AG04450 (cell line): ENCODE results near the gene PACSIN1. TPM values are rescaled to one million over a fixed set of nuclear protein-coding genes. Genes with fewer than 3 reads are reported as not detected.

Experiments used
- CTCF ChIA-PET: fragments of 300-600, 350-600 bp; formaldehyde crosslinking; extraction: SDS; loops from one replicate; lab custom pipeline; 2022; ENCODE audit warnings: antibody characterized with exemption, inconsistent platforms; lab: Charles Lee
- POLR2A ChIA-PET: fragments of 350-600 bp; formaldehyde crosslinking; extraction: SDS; loops from one replicate; lab custom pipeline; 2021; ENCODE audit warnings: antibody characterized with exemption, inconsistent platforms; lab: Yijun Ruan, JAX
- DNase-seq: peaks from one replicate; pipeline ENCODE4 v3.0.0-alpha.2; 2011; ENCODE audit warnings: low read depth, low spot score
- H3K27ac ChIP-seq: one replicate; pipeline ENCODE4 v1.5.1; 2012; ENCODE audit warnings: low read depth, low read length, control low read depth
- H3K27me3 ChIP-seq: one replicate; pipeline ENCODE4 v1.6.0; 2012; ENCODE audit warnings: low read length; ENCODE audit not compliant: control insufficient read depth, insufficient read depth
- H3K4me3 ChIP-seq: 2 replicates; pipeline ENCODE4 v1.5.1; 2011; ENCODE audit warnings: mild to moderate bottlenecking, low read depth, low read length, control low read depth
- H3K9me3 ChIP-seq: 2 replicates; pipeline ENCODE4 v1.5.1; 2012; ENCODE audit warnings: low read length; ENCODE audit not compliant: control insufficient read depth, insufficient read depth
- polyA plus RNA-seq: library from polyadenylated mRNA; depleted of rRNA; stranded (reverse); fragments of >200 nt; gene quantifications from 2 replicates; pipeline ENCODE4 v1.2.3, GENCODE V29; 2011
- TF ChIP-seq, protein P1 (sequence below): IDR thresholded peaks from 2 replicates; pipeline ENCODE4 v1.5.1; 2011; ENCODE audit warnings: low read depth, low read length, control low read depth, inconsistent platforms

Gene PACSIN1
- polyA plus RNA-seq, 1 experiment, result not detected

DNA sequence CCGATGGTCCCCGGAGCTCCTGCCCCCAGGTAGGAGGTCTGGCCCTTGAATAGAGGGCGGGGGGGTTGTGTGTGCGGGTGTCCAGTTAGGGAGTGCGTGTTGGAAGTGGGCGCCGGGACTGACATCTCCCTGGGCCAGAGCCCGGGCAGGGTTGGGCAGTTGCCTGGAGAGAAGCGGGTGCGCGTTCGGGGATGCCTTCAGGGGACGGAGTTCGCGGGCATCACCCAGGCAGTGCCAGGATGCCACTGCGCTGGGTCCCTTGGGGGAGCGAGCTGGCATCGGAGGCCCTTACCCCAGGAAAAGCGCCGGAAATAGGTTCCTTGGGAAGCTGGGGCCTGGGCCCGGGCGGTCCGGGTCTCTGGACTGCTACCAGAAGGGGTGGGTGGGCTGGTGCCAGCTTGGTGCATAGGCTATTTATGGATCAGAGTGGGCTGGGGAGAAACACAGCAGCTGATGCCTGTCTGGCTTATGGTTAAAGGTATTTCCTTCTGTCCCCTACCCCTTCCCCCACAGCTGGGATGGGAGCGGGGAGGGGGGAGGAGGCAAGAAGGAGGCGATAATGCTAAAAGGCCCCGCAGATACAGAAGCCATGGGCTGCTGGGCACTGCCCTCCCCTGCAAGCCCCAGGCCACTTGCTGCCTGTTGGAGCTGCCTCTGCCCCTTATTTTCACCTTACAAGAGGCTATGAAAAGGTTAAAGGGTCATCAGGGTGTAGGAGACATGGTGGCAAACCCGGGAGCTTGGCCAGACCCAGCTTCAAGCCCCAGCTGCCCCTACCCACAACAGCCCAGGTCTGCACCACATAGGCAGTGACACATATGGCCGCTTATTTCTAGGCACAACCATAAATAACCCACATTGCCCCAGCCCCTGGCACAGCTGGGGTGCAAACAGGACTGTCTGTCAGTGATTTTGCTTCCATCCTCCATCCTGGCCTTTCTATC, 638 bp downstream of the PACSIN1 start:
- Histone ChIP-seq H3K27me3 (peaks cover 10% of the 10 kb centered on the region), H3K9me3 (no peaks in the 10 kb centered on the region; the same call in 1 of the 2 replicates), H3K4me3 (no peak overlapping the region), H3K27ac (no peak overlapping the region)
- ChIA-PET CTCF (interaction anchor here (1.2 kb wide), 1 partner anchor 142 kb away, joined by 3 read pairs; no protein-coding TSS in a partner anchor), POLR2A (interaction anchor here (0.5 to 0.8 kb wide), 2 partner anchors 90 to 142 kb away, joined by 3 read pairs; partner anchors contain the start of gene SPDEF)
- no peak for DNase-seq
- TF ChIP-seq, protein P1, sequence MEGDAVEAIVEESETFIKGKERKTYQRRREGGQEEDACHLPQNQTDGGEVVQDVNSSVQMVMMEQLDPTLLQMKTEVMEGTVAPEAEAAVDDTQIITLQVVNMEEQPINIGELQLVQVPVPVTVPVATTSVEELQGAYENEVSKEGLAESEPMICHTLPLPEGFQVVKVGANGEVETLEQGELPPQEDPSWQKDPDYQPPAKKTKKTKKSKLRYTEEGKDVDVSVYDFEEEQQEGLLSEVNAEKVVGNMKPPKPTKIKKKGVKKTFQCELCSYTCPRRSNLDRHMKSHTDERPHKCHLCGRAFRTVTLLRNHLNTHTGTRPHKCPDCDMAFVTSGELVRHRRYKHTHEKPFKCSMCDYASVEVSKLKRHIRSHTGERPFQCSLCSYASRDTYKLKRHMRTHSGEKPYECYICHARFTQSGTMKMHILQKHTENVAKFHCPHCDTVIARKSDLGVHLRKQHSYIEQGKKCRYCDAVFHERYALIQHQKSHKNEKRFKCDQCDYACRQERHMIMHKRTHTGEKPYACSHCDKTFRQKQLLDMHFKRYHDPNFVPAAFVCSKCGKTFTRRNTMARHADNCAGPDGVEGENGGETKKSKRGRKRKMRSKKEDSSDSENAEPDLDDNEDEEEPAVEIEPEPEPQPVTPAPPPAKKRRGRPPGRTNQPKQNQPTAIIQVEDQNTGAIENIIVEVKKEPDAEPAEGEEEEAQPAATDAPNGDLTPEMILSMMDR, result no peak

DNA sequence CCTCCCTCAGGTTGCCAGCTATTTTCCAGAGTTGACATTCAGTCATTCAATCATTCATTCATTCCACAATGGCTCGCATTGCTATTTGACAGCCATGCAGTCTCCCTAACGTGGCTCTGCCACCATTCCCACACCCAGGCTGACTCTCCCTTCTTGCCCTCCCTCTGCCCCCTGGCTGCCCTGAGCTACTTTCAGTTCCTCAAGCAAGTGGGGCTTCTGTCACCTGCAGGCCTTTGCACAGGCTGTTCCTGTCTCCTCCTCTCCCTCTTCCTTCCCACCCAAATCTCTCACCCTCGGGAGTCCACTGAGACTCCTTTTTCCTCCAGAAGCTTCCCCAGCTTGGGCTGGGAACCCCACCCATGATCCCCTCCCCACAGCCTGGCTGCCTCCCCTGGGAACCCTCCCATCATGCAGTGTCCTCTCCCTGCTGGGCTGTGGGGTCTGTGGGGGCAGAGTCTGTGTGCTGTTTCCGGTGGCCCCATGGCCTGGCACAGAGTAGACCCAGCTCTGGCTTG, 2.6 kb downstream of the PACSIN1 start:
- Histone ChIP-seq H3K27ac (no peak overlapping the region), H3K9me3 (peaks cover 3% of the 10 kb centered on the region; the same call in 1 of the 2 replicates), H3K27me3 (peaks cover 13% of the 10 kb centered on the region), H3K4me3 (no peak overlapping the region)
- no peak for DNase-seq
- ChIA-PET POLR2A (no interaction called here), CTCF (no interaction called here)
- TF ChIP-seq, protein P1, result no peak

DNA sequence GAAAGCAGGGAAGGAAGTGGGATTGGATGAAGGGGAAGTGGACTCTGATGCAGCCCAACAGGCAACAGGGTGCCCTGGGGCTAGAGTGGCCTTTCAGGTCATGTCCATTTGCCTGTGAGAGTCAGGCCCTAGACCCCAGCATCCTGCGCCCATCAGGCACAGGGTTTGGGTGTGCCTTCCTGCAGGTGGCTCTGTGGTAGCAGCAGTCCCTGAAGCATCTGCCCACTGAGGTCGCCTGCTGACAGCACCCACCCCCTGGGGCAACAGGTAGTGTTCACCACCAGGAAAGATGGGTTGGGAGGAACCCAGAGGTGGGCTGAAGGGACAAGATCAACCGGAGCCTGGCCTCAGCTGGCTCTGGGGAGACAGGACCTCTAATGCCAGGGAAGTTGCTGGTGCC, 3.6 kb downstream of the PACSIN1 start:
- ChIA-PET CTCF (no interaction called here), POLR2A (no interaction called here)

DNA sequence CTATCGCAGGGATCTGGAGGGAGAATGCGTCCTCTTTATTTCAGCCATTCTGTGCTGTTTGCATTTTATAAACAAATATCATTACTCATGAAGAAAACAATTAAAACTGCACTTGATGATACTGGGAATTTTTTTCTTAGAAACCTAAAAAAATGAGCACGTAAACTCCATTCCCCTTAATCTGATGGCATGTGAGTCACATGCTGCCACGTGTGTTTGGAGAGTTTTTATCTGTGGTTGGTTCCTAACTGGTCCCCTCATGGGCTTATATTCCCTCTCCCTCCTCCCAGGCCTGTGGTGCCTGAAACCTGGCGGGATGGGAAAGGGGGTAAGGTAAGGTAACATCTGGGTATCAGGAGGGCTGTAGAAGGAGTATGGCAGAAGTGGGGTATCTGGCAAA, 6.5 kb downstream of the PACSIN1 start:
- Histone ChIP-seq H3K9me3 (peaks cover 8% of the 10 kb centered on the region), H3K4me3 (no peak overlapping the region), H3K27me3 (peaks cover 6% of the 10 kb centered on the region), H3K27ac (no peak overlapping the region)
- TF ChIP-seq, protein P1, result no peak
- DNase-seq, result no peak
- ChIA-PET CTCF (no interaction called here), POLR2A (no interaction called here)

More for the DNA sequence above, 3.6 kb downstream of the PACSIN1 start:
- Histone ChIP-seq H3K9me3 (peaks cover 8% of the 10 kb centered on the region), H3K27me3 (peaks cover 13% of the 10 kb centered on the region), H3K27ac (no peak overlapping the region), H3K4me3 (no peak overlapping the region)
- DNase-seq, result no peak
- TF ChIP-seq, protein P1, result no peak

DNA sequence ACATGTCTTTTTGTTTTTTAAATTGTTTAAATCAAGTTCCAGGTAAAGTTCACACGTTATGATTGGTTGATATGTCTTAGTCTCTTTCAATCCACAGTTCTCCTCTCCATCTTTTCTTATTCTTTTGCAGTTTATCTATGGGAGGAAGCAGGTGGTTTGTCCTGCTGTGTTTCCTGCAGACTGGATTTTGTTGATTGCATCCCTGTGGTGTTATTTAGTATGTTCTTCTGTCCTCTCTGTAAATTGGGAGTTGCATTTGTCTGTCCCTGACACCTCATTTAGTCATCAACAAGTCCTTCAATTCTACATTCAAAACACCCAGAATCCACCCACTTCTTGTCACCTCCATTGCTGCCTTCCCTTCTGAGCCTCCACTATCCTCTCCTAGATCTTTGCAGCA, 8.1 kb downstream of the PACSIN1 start:
- ChIA-PET CTCF (no interaction called here), POLR2A (interaction anchor here (0.7 kb wide), 1 partner anchor 213 kb away, joined by 8 read pairs; no protein-coding TSS in a partner anchor)
- peaks cover 8% of the 10 kb centered on the region for H3K9me3 ChIP-seq
- no peak overlapping the region for H3K27ac ChIP-seq
- no peak for DNase-seq
- TF ChIP-seq, protein P1, result no peak
- peaks cover 3% of the 10 kb centered on the region for H3K27me3 ChIP-seq
- no peak overlapping the region for H3K4me3 ChIP-seq
